NCI-H1417 (cell line): ENCODE results near the gene MACROD1.
"Not testable (repeated sequence)": the region's sequence is repeated elsewhere in the genome, so short reads cannot be mapped to it uniquely, and the experiment has no call there.

Experiments used
- DNase-seq, 3 experiments: peaks; one replicate each; lab custom pipeline; 2025; lab: John Stamatoyannopoulos, UW

The MACROD1 gene

GRCh38 chr11:63999349-64000025, 166.4 kb downstream of the MACROD1 start:
- DNase-seq = peak in 1 of 3 experiments; percentile 90

- no peak for DNase-seq
These were observed 167.2 kb downstream of the MACROD1 start for GRCh38 chr11:63998558-63999348.

- no peak for DNase-seq
These were observed 168.0 kb downstream of the MACROD1 start for GRCh38 chr11:63997801-63998337.

- DNase-seq = no peak
These were observed 168.7 kb downstream of the MACROD1 start for GRCh38 chr11:63997104-63997700.

GRCh38 chr11:63996512-63996911, 169.4 kb downstream of the MACROD1 start:
- DNase-seq = no peak

DNA sequence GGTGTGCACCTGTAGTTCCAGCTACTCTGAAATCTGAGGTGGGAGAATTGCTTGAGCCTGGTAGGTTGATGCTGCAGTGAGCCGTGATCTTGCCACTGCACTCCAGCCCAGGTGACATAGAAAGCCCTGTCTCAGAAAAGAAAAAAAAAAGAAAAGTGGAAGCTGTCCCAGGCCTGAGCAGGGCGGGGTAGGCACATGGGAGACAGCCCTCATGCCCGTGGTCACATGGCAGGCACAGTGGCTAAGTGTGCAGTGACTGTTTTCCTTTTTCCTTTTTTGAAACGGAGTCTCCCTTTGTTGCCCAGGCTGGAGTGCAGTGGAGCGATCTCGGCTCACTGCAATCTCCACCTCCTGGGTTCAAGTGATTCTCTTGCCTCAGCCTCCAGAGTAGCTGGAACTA, 171.9 kb downstream of the MACROD1 start:
- DNase-seq = no peak

GRCh38 chr11:63993100-63993499, 172.8 kb downstream of the MACROD1 start:
- DNase-seq = no peak

DNA sequence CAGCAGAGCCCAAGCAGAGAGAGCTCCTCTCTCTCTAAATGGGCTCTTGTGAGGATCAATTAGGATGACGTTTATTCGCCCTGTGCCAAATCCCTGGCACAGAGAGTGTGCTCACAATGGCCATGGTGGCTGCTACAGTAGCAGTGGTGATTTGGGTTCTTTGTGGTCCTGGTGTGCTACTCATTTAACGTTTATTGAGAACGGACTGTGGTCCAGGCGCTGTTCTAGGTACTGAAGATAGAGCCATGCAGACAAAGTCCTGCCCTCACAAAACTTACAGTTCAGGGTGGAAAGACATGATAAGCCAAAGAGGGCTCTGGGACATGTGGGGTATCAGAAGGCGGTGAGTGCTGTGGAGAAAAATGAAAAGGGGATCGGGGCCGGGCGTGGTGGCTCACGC, 174.4 kb downstream of the MACROD1 start:
- DNase-seq = no peak

DNA sequence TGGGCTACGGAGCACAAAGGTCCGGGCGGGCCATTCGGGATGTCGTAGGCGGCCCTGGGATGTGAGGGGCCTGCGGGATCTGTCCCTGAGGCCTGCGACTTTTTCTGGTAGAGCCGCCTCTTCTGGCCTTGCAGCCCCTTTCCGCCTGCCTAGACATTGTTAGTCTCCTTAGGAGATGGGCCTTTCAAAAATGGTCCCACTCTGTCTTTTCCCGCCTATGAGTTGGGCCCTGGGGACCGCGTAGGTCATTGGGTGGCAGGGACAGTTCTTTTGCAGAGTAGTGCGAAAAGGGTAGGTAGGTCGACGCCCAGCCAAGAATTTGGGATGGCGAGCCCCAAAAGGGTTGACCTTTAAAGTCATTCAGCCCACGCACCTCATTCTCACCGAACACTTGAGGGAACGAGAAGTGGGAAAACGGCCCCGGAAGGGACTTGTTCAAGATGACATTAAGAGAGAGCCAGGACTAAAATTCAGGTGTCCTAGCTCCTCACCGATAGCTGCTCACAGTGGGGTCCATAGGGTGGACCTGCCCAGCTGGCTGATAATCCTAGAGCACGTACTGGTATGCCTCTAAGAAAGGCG, 178.9 kb downstream of the MACROD1 start:
- DNase-seq = no peak

DNA sequence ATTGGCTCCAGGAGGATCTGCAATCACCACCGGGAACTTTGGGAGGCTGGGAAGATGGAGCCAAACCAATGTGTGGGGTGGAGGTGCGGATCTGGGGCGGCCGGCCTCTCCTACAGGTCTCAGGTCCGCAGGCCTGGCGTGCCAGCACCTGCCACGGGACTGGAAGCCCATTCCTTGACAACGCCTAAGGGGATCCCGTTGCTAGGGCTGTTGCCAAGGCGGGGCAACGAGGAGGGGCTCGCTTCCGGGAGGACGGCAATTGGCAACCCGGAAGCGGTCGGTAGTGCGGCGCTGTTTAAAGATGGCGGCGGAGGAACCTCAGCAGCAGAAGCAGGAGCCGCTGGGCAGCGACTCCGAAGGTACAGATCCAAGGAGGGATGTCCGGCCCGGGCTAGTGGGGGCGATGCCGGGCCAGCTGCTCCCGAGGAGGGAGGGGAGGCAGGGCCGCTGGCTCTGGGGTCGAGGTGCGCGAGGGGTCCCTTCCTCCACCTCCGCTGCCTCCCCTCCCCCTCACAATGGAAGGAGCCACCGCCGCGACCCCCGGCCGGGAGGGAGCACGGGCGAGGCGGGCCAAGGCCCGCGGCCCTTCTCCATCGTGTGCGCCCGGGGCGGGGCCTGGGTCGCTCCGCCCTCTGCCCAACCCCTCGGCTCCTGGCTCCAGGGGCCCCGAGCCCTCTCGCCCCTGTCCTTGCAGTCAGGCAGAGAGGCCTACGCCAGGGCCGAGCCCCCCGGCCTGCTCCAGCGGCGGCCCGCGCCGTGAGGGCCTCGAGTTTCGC, 179.6 kb downstream of the MACROD1 start, which contains the start of gene OTUB1:
OTUB1 (plus strand) TSS at position 283 of the 776 bp plus-strand sequence; CDS start at position 302, 19 bp downstream.
- DNase-seq = peak; percentile 95 to 98 (median 96)

- no peak for DNase-seq
These were observed 180.1 kb downstream of the MACROD1 start for GRCh38 chr11:63985812-63986155.

DNA sequence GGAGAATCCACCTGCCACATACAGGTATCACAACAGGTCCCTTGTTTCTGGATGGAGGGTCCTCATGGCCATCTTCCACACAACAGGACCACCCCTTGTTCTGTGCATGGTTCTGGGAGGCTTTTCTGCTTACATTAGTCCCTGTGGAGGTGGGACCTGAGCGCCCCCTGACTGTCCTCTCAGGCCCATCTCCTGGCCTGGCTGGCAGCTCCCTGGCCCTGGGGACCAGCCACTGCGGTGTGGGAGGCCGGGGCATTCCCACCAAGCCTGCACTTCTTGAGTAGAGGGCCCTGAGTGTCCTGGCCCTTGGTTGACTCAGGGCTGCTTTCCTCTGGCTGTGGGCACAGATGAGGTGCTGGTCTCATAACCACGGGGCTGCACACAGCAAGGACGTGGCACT, 186.5 kb downstream of the MACROD1 start:
- no peak for DNase-seq

- DNase-seq = no peak
These were observed 187.2 kb downstream of the MACROD1 start for GRCh38 chr11:63978551-63979239.

- peak; percentile 99 to 100 (median 100) for DNase-seq
These were observed 191.4 kb downstream of the MACROD1 start, which contains the start of gene COX8A for GRCh38 chr11:63974259-63975143. Gene COX8A (plus strand): TSS chr11:63974620. CDS start chr11:63974681, 61 bp downstream.

GRCh38 chr11:63973912-63974258, 192.0 kb downstream of the MACROD1 start:
- DNase-seq = not testable (repeated sequence)

DNA sequence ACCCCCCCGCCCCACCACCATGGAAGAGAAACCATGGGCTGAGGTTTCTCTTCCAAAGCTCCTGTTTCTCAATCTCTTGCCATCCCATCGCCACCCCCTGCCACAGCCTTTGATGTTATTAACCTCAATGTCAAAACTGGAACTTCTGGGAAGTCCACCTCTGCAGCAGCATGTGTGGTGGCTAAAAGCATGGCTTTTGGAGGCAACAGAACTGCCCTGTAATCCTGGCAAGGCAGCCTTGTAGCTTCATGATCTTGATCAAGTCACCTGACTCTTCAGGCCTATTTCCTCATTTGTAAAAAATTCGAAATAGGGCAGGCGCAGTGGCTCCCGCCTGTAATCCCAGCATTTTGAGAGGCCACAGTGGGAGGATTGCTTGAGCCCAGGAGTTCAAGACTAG, 195.0 kb downstream of the MACROD1 start:
- no peak for DNase-seq

DNA sequence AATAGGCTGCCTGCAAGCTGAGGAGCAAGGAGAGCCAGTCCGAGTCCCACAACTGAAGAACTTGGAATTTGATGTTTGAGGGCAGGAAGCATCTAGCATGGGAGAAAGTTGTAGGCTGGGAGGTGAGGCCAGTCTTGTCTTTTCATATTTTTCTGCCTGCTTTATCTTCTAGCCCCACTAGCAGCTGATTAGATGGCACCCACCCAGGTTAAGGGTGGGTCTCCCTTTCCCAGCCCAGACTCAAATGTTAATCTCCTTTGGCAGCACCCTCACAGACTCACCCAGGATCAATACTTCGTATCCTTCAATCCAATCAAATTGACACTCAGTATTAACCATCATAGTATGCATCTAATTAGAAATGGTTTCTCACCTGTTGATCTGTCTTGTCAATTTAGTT, 196.5 kb downstream of the MACROD1 start:
- no peak for DNase-seq

- no peak for DNase-seq
These were observed 199.5 kb downstream of the MACROD1 start for GRCh38 chr11:63966444-63966843.

DNA sequence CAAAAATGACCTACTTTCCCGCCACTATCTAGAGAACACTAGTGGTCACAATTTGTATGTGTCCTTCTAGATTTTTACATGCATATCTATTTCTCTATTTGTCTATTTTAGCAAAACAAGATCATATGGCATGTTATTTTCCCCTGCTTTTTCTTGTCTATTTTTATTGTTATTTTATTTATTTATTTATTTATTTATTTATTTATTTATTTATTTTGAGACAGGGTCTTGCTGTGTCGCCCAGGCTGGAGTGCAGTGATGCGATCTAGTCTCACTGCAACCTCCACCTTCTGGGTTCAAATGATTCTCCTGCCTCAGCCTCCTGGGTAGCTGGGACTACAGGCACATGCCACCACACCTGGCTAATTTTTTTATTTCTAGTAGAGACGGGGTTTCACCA, 202.0 kb downstream of the MACROD1 start:
- not testable (repeated sequence) for DNase-seq
